ENCODE data around the gene QRICH2. TPM values are rescaled to one million over a fixed set of nuclear protein-coding genes. Genes with fewer than 3 reads are reported as not detected.
"Not testable (repeated sequence)": the region's sequence is repeated elsewhere in the genome, so short reads cannot be mapped to it uniquely, and the experiment has no call there.

The QRICH2 gene, protein sequence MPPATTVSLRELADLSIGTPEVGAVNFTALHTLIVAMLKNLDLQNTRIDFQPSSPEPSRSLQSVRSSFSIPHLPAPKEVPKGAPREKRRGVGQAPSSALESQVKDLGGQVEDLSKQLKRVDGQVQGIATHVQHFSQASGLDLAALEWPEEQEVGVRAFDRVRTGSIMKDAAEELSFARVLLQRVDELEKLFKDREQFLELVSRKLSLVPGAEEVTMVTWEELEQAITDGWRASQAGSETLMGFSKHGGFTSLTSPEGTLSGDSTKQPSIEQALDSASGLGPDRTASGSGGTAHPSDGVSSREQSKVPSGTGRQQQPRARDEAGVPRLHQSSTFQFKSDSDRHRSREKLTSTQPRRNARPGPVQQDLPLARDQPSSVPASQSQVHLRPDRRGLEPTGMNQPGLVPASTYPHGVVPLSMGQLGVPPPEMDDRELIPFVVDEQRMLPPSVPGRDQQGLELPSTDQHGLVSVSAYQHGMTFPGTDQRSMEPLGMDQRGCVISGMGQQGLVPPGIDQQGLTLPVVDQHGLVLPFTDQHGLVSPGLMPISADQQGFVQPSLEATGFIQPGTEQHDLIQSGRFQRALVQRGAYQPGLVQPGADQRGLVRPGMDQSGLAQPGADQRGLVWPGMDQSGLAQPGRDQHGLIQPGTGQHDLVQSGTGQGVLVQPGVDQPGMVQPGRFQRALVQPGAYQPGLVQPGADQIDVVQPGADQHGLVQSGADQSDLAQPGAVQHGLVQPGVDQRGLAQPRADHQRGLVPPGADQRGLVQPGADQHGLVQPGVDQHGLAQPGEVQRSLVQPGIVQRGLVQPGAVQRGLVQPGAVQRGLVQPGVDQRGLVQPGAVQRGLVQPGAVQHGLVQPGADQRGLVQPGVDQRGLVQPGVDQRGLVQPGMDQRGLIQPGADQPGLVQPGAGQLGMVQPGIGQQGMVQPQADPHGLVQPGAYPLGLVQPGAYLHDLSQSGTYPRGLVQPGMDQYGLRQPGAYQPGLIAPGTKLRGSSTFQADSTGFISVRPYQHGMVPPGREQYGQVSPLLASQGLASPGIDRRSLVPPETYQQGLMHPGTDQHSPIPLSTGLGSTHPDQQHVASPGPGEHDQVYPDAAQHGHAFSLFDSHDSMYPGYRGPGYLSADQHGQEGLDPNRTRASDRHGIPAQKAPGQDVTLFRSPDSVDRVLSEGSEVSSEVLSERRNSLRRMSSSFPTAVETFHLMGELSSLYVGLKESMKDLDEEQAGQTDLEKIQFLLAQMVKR (N-terminal part only)
- 6.9 TPM for polyA plus RNA-seq (2013, experiment 1 of 2; ENCODE audit: insufficient read length)
- polyA plus RNA-seq (2013, experiment 2 of 2; ENCODE audit: insufficient read length), result 2.2 TPM

DNA sequence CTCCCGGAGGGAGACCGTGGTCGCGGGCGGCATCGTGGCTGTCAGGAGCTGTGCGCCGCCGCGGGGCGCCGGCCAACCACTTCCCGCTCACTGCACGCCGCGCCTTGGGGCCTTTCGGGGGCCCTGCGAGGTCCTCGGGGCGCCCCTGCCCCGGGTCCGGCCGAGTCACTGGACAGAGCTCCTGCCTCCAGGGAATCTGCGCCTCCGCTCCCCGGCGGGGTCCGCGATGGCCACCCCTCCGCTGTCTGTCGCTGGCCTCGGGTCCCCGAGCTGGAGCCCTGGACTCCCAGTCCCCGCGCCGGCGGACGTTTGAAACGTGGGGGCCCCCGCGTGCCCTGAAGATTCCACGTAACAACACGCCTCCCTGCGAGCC, at the start of gene QRICH2:
TSS of gene QRICH2 (minus strand) at position 311 of the 373 bp plus-strand sequence. CDS start at position 33, 278 bp downstream.
- no peak for DNase-seq

DNA sequence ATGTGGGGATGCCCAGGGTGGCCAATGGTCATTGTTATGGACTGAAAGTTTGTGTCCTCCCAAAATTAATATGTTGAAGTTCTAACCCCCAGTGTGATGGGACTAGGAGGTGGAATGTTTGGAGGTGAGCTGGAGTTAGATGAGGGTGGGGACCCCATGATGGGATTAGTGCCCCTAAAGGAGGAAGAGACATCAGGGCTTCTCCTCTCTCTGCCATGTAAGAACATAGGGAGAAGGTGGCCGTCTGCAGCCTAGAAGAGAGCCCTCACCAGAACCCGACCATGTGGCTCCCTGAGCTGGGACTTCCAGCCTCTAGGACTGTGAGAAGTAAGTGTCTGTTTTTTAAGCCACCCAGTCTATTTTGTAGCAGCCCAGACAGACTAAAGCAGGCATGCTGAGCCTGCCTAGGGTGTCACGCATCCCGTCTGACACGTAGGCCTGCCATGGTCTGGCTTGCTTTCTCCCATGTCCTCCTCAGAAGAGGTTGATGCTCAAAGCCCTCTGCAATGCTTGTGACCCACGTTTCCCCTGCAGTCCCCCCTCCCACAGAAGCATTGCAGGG, 49.6 kb upstream of the QRICH2 start:
- no peak for DNase-seq

DNA sequence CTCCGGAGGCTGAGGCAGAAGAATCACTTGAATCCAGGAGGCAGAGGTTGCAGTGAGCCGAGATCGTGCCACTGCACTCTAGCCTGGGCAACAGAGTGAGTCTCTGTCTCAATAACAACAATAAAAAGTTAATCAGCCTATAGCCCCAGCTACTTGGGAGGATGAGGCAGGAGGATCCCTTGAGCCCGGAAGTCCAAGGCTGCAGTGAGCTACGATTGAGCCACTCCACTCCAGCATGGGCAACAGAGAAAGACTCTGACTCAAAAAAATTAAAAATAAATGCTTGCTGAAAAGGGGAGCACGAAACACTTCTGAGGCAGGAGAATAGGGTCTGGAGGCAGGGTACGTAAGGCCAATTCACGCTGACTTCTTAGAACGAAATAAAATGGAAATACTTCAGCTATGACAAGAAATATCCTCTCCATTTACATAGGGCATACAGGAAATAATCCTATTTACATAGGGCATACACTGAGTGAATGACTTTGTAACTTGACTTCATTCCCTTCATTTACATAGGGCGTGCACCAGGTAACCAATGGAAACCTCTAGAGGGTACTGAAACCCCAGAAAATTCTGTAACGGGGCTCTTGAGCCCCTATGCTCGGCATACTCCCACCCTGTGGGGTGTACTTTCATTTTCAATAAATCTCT, 48.9 kb upstream of the QRICH2 start:
- no peak for DNase-seq

DNA sequence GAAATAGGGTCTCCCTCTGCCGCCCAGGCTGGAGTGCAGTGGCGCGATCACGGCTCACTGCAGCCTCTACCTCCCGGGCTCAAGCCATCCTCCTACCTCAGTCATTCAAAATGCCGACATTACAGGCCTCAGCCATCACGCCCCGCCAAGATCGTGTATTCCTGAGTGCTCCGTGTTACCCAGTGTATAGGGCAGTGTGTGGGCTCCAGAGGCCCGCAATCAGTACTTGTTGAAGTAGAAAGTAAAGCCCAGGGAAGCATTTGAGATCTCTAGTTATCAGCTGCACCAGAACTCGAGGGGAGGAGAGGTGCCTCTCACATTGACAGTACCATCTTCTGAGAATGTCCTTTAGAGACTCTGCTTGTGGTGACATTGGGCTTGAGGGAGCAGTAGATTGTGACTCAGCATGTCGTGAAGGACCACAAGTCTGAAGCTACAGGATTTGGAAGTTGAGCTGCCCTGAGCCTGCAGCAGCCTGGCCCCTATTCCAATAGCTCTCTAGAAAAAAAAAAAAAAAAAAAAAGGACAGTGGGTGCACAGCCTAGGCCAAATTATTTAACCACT, 46.8 kb upstream of the QRICH2 start:
- DNase-seq, result peak; percentile 43

DNA sequence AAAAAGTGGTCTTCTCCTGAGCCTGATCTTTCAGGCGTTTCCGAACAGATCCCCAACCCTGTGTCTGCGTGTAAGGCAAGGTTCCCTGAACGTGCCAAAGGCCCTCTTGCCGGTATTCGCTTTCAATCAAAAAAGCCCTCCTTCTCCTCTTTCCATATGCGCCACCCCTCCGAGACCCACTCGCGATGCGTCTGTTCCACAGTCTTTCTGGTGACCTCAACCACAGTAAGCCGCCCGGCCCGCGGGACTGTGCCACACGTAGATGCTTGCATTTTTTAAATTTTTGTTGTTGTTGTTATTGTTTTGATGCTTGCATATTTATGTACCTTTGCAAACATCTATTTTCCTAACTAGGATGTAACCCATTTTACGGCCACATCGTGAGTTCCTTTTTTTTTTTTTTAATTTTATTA, 46.2 kb upstream of the QRICH2 start:
- no peak for DNase-seq

DNA sequence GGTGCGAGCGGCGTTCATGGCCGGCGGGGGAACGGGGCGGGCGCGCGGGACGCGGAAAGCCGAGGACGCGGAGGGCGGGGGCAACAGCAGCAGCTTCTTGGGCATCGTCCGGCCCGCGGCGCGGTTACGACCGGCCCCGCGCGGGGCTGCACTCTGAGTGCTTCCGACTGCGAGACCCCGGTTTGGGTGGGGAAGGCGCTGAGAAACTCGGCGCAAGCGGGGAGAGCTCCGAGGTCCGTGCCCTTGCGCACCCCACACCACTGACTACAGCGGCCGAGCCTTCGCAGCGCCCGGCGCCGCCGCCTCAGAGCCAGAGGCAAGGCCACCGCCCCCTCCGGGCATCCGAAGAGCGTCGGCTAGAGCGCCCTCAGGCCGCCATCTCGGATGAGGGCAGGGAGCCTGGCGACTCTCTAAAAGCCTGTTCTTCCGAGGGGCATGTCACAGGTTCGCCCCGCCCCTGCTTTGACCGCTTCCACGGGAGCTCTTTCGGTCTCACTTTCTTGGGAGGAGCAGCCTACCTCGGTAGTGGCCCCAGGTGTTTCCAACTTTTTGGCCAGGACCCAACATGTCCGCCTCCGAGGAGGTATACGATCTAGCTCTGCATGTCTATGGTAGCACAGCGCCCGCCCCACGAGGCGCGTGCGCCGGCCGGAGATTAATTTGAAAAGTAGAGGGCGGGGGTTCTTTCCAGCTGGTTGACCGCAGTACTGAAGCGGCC, 45.7 kb upstream of the QRICH2 start, which contains the start of gene PRPSAP1:
TSS of gene PRPSAP1 (minus strand) at position 318 of the 718 bp plus-strand sequence. CDS start at position 105, 213 bp downstream.
- peak; percentile 92 for DNase-seq

DNA sequence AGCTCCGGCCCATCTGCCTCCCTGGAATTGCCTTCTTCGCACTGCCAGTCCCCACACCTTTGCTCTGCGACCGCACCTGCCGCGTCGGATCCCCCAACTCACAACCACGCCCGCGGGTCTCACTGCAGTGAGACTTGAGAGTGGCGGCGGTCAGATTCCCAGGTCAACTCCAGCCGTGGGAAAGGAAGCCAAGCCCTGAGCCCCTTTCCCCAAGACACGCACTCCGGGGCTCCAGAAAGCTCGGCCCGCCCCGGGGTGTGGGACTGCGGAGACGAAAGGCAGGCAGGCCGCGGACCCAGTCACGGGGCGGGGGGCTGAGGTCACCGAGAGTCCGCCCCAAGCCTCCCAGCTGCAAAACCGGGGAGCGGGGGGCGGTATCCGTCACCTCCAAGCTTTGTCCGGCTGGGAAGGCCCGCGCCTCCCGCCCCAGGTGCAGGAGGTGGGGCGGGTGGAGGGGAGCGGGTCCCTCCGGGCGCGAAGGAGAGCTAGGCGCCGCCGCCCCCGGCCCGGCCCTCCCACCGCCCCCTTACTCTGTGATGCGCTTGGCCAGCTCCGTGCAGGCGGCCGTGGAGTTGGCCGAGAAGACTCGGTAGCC, 45.0 kb upstream of the QRICH2 start:
- no peak for DNase-seq

DNA sequence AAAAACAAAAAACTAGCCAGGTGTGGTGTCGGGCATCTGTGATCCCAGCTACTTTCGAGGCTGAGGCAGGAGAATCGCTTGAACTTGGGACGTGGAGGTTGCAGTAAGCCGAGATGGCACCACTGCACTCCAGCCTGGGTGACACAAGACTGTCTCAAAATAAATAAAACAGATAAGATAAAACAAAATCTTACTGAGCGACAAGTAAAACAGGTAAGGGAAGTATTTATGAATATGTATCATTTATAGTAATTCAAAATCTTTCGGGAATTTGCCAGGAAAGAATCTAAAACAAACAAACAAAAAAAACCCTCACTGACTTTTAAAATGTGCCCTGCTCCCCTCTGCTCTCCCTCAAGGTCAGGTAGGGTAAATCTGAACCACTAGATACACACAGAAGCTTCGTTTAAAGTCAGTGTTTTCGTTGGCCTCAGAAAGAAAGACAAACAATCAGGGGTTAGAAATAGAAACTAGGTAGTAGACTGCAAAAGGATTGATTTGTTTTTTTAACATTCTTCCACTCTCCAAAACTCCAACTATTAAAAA, 43.5 kb upstream of the QRICH2 start:
- DNase-seq, result no peak

DNA sequence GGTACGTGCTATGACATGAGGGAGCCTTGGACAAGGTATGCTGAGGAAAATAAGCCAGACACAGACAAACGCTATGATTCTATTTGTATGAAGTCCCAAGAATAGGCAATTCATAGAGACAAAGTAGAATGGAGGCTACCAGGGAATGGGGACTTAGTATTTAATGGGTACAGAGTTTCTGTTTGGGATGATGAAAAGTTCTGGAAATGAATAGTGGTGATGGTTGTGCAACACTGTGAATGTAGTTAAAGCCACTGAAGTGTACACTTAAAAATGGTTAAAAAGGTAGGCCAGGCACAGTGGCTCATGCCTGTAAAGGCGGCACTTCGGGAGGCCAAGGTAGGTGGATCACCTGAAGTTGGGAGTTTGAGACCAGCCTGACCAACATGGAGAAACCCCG, 42.4 kb upstream of the QRICH2 start:
- DNase-seq, result no peak

DNA sequence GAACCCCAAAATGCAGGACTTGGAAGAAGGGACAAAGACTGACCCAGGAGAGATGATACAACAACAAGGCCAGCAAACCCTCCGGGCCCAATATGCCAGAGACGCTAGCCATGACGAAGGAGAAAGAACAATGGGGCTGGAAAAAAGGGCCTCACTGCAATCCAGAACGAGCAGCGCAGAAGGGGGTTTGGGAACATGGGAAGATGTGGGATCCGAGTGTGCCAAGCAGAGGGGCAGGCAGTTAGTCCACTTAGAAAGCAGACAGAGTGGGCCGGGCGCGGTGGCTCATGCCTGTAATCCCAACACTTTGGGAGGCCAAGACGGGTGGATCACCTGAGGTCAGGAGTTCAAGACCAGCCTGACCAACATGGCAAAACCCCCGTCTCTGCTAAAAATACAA, 38.9 kb upstream of the QRICH2 start:
- DNase-seq, result not testable (repeated sequence)

DNA sequence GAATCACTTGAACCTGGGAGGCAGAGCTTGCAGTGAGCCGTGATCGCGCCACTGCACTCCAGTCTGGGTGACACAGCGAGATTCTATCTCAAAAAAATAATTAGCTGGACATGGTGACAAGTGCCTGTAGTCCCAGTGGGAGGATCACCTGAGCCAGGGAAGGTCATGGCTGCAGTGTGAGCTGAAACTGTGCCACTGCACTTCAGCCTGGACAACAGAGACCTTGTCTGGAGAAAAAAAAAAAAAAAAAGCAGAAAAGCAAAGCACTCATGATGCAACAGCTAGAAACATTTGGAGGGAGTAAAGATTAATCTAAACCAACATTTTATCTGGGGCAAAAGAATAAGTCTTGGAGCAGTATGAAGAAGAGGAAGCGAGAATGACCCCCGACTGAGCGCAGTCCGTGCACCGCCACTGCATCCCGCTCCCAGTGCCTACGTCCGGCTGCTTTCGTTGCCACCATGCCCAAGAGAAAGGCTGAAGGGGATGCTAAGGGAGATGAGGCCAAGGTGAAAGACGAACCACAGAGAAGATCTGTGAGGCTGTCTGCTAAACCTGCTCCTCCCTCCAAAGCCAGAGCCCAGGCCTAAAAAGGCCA, 37.4 kb upstream of the QRICH2 start:
- DNase-seq, result peak; percentile 34

DNA sequence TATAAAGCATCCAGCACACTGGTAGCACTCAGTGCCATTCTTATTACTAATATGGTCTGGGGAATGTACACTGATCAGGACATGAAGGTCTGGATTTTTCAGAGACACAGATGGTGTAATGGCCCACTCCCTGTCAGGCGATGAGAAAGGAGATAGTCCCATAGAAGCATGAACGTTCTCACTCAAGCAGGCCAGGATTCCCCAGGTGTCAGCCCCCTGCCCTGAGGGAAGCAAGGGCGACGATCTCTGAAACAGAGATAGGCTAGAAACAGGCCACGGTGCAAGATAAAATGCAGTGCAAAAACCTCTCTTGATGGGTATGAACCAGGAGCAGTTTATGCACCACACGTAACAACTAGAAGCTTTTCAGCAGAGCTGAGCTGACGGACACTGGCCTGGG, 35.0 kb upstream of the QRICH2 start:
- no peak for DNase-seq

DNA sequence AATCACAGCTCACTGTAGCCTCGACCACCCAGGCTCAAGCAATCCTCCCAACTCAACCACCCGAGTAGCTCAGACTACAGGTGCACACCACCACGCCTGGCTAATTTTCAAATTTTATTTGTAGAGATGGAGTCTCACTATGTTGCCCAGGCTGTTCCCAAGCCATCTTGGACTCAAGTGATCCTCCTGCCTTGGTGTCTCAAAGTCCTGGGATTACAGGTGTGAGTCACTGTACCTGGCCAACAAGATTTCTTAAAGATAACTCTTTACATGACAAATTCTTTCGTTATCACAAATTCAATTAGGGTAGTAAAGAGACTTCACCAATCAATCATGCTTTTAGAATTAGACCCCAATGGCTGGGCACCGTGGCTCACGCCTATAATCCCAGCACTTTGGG, 33.2 kb upstream of the QRICH2 start:
- DNase-seq, result no peak

DNA sequence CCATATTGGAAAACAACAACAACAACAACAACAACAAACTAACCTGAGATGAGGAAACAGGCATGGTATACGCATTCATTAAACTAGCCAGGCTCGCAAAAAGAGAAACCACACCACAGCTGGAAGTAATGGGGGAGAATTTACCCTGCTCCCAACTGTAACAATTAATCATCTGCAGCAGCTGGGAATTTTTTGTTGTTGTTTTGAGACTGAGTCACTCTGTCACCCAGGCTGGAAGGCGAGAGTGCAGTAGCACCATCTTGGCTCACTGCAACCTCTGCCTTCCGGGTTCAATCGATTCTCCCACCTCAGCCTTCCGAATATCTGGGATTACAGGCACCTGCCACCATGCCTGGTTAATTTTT, 29.3 kb upstream of the QRICH2 start:
- peak; percentile 60 for DNase-seq

DNA sequence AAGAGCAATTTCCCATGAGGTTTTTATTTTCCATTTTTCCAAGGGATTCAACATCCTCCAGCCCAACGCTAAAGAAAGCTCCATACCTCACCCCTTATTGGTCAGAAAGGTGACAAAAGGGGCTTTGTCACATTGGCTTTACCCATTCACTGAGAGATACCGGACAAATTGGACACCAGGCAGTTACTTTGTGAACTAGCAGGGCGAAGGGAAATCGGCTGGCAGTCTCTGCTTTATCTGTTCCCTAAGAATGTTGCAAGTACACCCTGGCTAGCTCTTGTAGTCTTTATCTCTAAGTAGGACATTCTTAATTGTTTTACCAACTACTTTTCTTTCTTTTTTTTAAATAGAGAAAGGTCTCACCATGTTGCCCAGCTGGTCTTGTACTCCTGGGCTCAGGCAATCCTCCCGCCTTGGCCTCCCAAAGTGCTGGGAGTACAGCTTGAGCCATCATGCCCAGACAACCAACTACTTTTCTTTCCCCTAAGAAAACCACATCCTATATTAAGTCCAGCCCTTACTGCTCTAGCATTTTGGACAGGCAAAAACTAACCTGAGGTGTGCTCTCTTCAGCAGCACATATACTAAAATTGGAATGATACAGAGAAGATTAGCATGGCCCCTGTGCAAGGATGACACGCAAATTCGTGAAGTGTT, 28.8 kb upstream of the QRICH2 start:
- no peak for DNase-seq

DNA sequence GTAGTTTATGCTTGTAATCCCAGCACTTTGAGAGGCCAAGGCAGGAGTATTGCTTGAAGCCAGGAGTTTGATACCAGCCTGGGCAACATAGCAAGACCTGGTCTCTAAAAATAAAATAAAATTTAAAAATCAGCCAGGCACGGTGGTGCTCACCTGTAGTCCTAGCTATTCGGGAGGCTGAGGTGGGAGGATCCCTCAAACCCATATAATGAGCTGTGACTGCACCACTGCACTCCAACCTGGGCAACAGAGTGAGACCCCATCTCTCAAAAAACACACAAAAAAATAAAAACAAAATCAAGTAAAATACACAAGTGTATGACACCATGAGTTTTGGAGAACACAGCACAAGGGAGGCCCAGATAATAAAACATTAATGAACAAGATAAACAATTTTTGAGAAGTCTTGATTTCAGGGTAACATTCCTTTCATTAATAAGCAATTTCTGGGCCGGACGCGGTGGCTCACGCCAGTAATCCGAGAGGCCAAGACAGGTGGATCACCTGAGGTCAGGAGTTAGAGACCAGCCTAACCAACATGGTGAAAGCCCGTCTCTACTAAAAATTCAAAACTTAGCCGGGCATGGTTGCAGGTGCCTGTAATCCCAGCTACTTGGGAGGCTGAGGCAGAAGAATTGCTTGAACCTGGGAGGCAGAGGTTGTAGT, 27.8 kb upstream of the QRICH2 start:
- no peak for DNase-seq

DNA sequence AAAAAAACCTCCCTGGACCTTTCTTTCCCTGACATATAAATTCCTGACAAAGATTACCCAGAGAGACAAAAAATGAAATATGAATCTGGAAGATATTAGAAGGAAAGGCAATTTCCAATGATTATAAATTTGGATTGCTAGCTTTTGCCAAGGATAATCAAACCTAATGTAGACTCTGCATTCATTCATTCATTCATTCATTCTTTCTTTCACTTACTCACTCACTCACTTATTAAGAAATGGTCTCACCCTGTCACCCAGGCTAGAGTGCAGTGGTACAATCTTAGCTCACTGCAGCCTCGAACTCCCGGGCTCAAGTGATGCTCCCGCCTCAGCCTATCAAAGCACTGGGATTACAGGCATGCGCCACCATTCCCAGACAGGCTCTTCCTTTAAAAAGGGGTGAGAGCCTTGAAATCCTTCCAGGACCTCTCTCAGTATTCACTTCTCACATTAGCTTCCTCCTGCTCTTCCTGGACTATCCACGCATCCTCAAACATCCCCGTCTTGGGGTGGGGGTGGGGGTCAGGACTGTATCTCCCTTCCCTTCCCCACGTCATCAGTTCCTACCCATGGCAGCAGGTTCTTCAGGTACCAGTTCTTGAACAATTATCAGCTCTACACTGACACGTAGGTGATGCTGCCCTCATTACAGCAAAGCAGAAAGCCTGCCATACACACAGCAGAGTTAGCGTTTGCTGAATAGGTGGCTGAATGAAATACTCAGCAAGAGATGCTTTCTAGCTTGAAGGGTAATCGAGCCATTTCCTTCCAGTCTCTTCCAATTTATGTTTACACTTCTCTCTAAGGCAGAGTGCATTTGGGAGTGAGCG, 25.8 kb upstream of the QRICH2 start:
- no peak for DNase-seq
